ENCODE results near the gene ELFN2.

GRCh38 chr22:37329238-37330140 lies 97.8 kb downstream of the ELFN2 start:
- TF ChIP-seq CTCF (IDR thresholded peaks at IDR 0.05) = no peak
- TF ChIP-seq EZH2 (IDR thresholded peaks at IDR 0.05) = no peak

All from neural progenitor cell (in vitro differentiated cells).